Duodenal mucosa (tissue), 2 donors: ENCODE data around the gene ISYNA1.

Experiments used
- H3K27ac ChIP-seq: one replicate; pipeline ENCODE4 v1.7.0; 2013; ENCODE audit warnings: low read depth, low read length
- H3K27me3 ChIP-seq, 2 donors: one replicate each; pipeline ENCODE4 v1.7.0; 2013; ENCODE audit warnings: low read length in 2 of 2, control low read depth in 1 of 2; ENCODE audit not compliant: insufficient read depth in 2 of 2, control insufficient read depth in 1 of 2
- H3K36me3 ChIP-seq, 2 donors: one replicate each; pipeline ENCODE4 v1.7.0; 2013; ENCODE audit warnings: low read length in 2 of 2, control low read depth in 1 of 2; ENCODE audit not compliant: insufficient read depth in 2 of 2, control insufficient read depth in 1 of 2
- H3K4me1 ChIP-seq, 2 donors: one replicate each; pipeline ENCODE4 v1.7.0; 2013; ENCODE audit warnings: low read length in 2 of 2, control low read depth in 1 of 2; ENCODE audit not compliant: insufficient read depth in 2 of 2, control insufficient read depth in 1 of 2
- H3K4me3 ChIP-seq, 2 donors: one replicate each; pipeline ENCODE4 v1.7.0; 2013; ENCODE audit warnings: low read length in 2 of 2, low read depth in 1 of 2
- H3K9ac ChIP-seq, 2 donors: one replicate each; pipeline ENCODE4 v1.7.0; 2013; ENCODE audit warnings: low read length in 2 of 2, low read depth in 1 of 2
- H3K9me3 ChIP-seq, 2 donors: one replicate each; pipeline ENCODE4 v1.7.0; 2013; ENCODE audit warnings: low read length in 2 of 2, control low read depth in 1 of 2; ENCODE audit not compliant: control insufficient read depth in 1 of 2

ISYNA1 gene

GRCh38 chr19:18445262-18445948 is 7.5 kb upstream of the ISYNA1 start:
- no peak overlapping the region for H3K4me3 ChIP-seq
- peaks cover 29 to 65% of the 10 kb centered on the region in 2 donors for H3K36me3 ChIP-seq
- H3K4me1 ChIP-seq, result peaks cover 0 to 3% of the 10 kb centered on the region in 2 donors
- H3K9me3 ChIP-seq, result no peaks in the 10 kb centered on the region
- H3K9ac ChIP-seq, result no peak overlapping the region
- no peak overlapping the region for H3K27ac ChIP-seq
- H3K27me3 ChIP-seq, result no peaks in the 10 kb centered on the region

DNA sequence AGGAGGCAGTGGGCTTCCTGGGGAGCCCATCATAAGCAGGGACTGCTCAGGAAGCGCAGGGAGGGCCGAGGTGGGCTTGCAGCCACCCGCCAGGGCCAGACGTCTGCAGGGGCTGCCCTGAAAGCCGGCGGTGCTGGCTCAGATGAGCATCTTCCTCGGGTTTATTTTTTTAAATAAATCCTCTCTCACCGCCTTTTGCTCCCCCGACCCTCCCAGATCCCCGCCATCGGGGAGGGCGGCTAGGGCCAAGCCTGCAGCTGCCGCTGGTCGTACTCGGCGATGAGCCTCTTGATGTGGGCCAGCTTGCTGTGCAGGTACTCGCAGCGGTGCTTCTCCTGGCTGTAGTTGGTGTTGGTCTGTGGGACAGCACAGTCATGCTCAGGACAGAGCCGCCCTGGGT is 6.6 kb upstream of the ISYNA1 start:
- H3K27ac ChIP-seq, result no peak overlapping the region
- H3K36me3 ChIP-seq, result peaks cover 28 to 56% of the 10 kb centered on the region in 2 donors
- H3K9ac ChIP-seq, result no peak overlapping the region
- no peaks in the 10 kb centered on the region for H3K9me3 ChIP-seq
- peaks cover 0 to 3% of the 10 kb centered on the region in 2 donors for H3K4me1 ChIP-seq
- no peaks in the 10 kb centered on the region for H3K27me3 ChIP-seq
- H3K4me3 ChIP-seq, result no peak overlapping the region

DNA sequence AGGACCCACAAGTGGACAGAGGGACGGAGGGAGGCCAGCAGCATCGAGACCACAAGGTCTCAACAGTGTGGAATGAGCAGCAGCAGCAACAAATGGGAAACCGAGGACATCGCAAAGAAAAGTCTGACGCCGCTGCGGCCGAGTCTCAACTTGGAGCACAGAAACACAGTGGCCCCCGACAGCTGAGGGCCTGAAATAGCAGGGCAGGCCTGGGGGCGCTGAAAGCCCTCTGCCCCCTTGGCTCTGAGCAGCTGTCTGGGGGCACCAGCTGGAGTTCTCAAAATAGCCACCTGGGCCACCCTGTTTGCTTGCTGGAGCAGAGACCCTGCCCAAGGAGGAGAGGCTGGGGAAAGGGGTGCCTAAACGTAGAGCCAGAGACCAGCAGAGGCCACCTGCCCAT is 5.9 kb upstream of the ISYNA1 start:
- Histone ChIP-seq H3K4me3 (no peak overlapping the region), H3K27me3 (no peaks in the 10 kb centered on the region), H3K9me3 (no peaks in the 10 kb centered on the region), H3K36me3 (peaks cover 21 to 49% of the 10 kb centered on the region in 2 donors), H3K27ac (no peak overlapping the region), H3K9ac (no peak overlapping the region), H3K4me1 (peaks cover 0 to 3% of the 10 kb centered on the region in 2 donors)

GRCh38 chr19:18443406-18443805 is 5.5 kb upstream of the ISYNA1 start:
- Histone ChIP-seq H3K4me3 (no peak overlapping the region), H3K36me3 (peaks cover 18 to 45% of the 10 kb centered on the region in 2 donors), H3K4me1 (peaks cover 0 to 4% of the 10 kb centered on the region in 2 donors), H3K27me3 (no peaks in the 10 kb centered on the region), H3K27ac (no peak overlapping the region), H3K9me3 (no peaks in the 10 kb centered on the region), H3K9ac (no peak overlapping the region)

DNA sequence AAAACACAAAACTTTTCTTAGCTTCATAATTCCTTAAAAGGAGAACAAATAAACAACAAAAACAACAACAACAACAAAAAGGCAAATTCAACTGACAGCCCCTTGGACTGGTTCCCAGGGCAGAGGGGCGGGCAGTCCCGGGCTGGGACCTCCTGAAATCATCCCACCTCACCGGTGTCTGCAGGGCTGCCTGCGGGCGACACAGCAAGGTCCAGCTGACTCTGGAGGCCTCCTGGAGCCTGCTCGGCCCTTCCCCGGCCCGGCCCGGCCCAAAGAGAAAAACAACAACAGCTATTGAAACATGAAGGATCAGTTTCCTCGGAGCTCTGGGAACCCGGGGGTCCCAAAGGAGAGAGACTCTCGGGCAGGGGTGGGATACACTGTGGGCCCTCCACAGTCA is 5.0 kb upstream of the ISYNA1 start:
- no peaks in the 10 kb centered on the region for H3K9me3 ChIP-seq
- H3K9ac ChIP-seq, result no peak overlapping the region
- peaks cover 0 to 7% of the 10 kb centered on the region in 2 donors for H3K4me1 ChIP-seq
- no peak overlapping the region for H3K27ac ChIP-seq
- H3K27me3 ChIP-seq, result no peaks in the 10 kb centered on the region
- no peak overlapping the region for H3K4me3 ChIP-seq
- peaks cover 14 to 40% of the 10 kb centered on the region in 2 donors for H3K36me3 ChIP-seq

DNA sequence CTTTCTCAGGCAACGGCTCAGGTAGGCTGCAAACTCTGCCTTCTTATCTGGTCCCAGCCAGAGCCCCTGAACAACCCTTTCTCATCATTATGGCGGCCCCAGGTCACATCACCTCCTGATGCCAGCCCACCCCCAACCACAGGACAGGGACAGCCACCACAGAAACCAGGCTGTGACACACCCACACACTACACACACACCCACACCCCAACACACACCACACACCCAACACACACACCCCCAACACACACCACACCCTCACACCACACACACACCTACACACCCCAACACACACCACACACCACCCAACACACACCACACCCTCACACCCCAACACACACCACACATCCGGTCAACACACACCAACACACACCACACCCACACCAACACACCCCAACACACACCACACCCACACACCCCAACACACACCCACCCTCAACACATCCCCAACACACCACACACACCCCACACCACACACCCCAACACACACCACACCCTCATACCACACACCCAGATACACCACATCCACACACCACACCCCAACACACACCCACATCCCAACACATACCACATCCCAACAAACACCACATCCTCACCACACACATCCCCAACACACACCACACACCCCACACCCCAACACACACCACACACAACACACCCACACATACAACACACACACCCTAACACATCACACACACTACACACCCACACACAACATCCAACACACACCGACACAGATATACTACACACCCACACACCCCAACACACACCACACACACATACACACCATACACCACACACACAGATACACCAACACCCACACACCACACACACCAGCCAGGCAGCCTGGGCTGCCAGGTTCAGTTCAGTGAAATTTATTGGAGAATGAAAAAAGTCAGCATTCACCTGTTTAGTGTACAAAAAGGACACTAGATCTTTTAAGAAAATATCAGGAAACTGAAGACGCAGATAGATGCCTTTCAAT is 4.2 kb upstream of the ISYNA1 start:
- Histone ChIP-seq H3K4me1 (peaks cover 0 to 11% of the 10 kb centered on the region in 2 donors), H3K4me3 (no peak overlapping the region), H3K36me3 (peaks cover 14 to 33% of the 10 kb centered on the region in 2 donors), H3K9ac (no peak overlapping the region), H3K27ac (no peak overlapping the region), H3K27me3 (no peaks in the 10 kb centered on the region), H3K9me3 (no peaks in the 10 kb centered on the region)

- H3K36me3 ChIP-seq, result peaks cover 14 to 24% of the 10 kb centered on the region in 2 donors
- H3K27me3 ChIP-seq, result no peaks in the 10 kb centered on the region
- H3K9me3 ChIP-seq, result no peaks in the 10 kb centered on the region
- H3K9ac ChIP-seq, result no peak overlapping the region
- no peak overlapping the region for H3K4me3 ChIP-seq
- no peak overlapping the region for H3K27ac ChIP-seq
- peaks cover 0 to 15% of the 10 kb centered on the region in 2 donors for H3K4me1 ChIP-seq
These were observed 3.2 kb upstream of the ISYNA1 start for GRCh38 chr19:18440936-18441803.

GRCh38 chr19:18440415-18440877 is 2.5 kb upstream of the ISYNA1 start:
- Histone ChIP-seq H3K4me1 (peaks cover 0 to 15% of the 10 kb centered on the region in 2 donors), H3K27ac (no peak overlapping the region), H3K4me3 (no peak overlapping the region), H3K27me3 (no peaks in the 10 kb centered on the region), H3K36me3 (peaks cover 14 to 20% of the 10 kb centered on the region in 2 donors), H3K9ac (no peak overlapping the region), H3K9me3 (no peaks in the 10 kb centered on the region)

DNA sequence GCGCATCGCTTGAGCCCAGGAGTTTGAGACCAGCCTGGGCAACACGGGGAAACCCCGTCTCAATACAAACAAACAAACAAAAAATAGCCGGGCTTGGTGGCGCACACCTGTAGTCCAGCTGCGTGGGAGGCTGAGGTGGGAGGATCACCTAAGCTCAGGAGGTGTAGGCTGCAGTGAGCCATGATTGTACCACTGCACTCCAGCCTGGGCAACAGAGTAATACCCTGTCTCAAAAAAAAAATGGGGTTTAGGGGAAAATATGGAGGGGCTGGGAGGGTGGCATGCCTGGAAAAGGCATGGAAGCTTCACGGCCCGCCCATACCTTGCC is 1.9 kb upstream of the ISYNA1 start:
- no peaks in the 10 kb centered on the region for H3K27me3 ChIP-seq
- H3K9me3 ChIP-seq, result no peaks in the 10 kb centered on the region
- H3K36me3 ChIP-seq, result peaks cover 14 to 20% of the 10 kb centered on the region in 2 donors
- H3K4me3 ChIP-seq, result no peak overlapping the region
- H3K9ac ChIP-seq, result no peak overlapping the region
- H3K27ac ChIP-seq, result no peak overlapping the region
- H3K4me1 ChIP-seq, result peaks cover 0 to 15% of the 10 kb centered on the region in 2 donors
